Right renal pelvis (tissue), 4 donors: Measurements from ENCODE around the gene TSN. TPM values are rescaled to one million over a fixed set of nuclear protein-coding genes. Genes with fewer than 3 reads are reported as not detected.
"Not testable (repeated sequence)": the region's sequence is repeated elsewhere in the genome, so short reads cannot be mapped to it uniquely, and the experiment has no call there.

Source experiments
- DNase-seq, 4 donors: peaks; one replicate each; pipeline ENCODE4 v3.0.0-alpha.2; 2013; ENCODE audit warnings: low read depth in 4 of 4, low spot score in 3 of 4, missing footprints in 1 of 4
- polyA plus RNA-seq, 4 donors: library from polyadenylated mRNA; unstranded; fragments of 120-200 nt; gene quantifications; one replicate each; pipeline ENCODE4 v1.2.1, GENCODE V29; 2013; ENCODE audit not compliant: insufficient read length in 4 of 4

The TSN gene
- polyA plus RNA-seq, 4 donors = 84.9 to 96.6 (median 91.2) TPM

DNA sequence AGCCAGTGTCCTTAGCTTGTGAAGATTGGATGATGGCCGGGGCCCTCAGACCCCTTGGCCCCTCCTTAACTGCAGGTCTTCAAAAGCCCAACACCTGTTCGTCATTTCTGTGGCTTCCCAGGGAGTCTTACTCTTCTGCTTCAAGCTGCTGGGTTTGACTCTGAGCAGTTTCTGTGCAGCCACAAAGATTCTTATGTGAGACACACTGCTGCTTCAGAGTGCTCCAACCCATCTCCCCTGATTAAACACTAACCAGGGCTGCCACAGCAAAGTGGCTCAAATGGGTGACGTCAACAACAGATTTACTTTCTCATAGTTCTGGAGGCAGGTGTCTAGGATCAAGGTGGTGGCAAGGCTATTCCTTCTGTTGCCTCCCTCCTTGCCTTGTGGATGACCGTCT, 40.8 kb downstream of the TSN start:
- DNase-seq = no peak

GRCh38 chr2:121798617-121799016, 43.2 kb downstream of the TSN start:
- DNase-seq = no peak

DNA sequence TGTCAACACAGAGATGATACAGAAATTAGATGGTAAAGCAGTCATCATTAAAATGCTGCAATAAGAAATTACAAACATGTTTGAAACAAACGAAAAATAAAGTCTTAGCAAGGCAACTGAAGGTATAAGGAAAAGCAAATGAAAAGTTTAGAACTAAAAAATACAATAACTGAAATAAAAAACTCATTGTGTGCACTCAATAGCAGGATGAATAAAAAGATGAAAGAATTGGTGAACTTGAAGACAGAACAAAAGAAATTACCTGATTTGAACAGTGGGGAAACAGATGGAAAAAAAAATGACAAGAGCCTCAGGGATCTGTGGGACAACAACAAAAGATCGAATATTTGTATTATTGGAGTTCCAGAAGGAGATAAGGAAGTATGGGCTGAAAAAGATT, 46.5 kb downstream of the TSN start:
- DNase-seq = no peak

DNA sequence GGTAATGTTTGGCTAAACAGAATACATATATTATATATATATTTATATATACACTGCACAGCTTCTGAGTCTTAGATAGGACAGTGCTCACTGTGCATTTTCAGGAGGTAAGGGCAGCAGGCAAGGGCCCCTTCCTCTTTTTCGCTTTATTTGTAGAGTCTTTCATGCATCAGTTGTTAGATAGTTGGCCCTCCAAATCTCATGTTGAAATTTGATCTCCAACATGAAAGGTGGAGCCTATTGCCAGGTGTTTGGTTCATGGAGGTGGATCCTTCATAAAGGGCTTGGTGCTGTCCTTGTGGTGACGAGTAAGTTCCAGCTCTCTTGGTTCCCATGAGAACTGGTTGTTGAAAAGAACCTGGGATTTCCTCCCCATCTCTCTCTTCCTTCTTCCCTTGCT, 48.1 kb downstream of the TSN start:
- DNase-seq = no peak

DNA sequence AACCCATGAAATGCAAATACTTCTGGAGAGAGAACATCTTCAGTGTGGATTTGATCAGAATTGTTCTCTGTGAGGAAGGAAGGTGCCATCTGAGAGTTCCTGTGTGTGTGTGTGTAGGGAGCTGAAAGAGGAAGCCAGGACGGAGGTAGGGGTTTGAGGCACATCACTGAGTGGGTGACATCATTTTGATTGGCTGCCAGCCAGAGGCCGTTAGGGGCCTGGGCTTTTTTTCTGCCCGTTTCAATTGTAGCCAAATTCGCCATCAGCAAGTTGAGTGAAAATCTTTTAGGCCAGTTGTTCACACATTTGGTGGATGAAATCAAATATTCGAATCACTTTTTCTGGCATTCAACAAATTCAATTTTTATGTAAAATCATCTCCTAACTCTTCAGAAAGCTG, 48.9 kb downstream of the TSN start:
- DNase-seq = no peak

DNA sequence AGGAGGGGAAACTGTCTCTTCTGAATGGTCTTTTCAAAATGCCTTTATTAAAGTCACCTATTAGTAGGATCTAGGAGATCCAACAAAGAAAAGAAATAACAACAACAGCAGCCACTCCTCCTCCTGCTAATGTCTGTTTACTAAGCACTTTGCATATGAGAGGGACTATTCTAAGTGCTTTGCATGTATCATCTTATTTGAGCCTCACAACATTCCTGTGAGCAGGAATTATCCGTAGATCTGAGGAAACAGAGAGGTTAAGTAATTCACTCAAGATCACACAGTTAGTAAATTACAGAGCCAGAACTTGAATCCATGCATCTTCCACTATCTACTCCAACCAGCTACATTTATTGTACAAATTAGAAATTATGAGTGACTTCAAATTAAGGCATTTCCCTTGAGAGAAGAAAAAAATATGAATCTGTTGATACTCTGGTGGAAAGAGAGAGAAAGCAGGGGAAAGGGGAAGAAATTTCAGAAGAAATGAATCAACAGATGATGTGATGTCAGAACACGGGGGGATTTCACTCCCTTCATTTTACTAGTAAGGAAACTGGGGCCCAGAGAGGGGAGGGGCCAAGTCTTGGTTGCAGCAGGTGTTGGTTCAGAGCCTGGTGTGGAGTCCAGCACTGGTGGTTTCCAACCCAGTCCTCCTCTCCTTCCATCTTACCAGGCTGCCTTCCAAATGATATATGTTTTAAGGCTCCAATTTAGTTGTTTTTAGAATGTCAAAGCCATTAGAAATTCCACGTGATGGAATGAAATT, 49.7 kb downstream of the TSN start:
- DNase-seq = no peak

GRCh38 chr2:121805766-121806143, 50.3 kb downstream of the TSN start:
- DNase-seq = no peak

GRCh38 chr2:121807771-121808170, 52.3 kb downstream of the TSN start:
- not testable (repeated sequence) for DNase-seq

DNA sequence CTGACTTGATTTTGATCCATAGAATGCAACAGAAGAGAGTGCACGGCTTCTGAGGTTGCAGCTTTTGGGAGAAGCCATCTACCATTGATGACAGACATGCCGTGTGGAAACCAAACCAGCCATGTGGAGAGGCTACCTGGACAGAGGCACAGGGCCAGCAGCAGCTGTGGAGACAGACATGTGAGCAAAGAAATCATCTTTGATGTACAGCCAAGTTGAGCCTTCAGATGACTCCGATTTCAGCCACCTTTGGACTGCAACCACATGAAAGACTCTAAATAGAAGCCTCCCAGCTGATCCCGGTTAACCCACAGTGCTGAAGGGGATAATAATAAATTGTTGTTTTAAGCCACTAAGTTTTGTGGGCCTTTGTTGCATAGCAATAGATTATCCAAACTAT, 54.2 kb downstream of the TSN start:
- DNase-seq = no peak

- DNase-seq = peak; percentile 55 to 67 (median 60)
Measured at GRCh38 chr2:121810959-121811853, 55.8 kb downstream of the TSN start.

GRCh38 chr2:121813083-121813482, 57.6 kb downstream of the TSN start:
- DNase-seq = not testable (repeated sequence)

DNA sequence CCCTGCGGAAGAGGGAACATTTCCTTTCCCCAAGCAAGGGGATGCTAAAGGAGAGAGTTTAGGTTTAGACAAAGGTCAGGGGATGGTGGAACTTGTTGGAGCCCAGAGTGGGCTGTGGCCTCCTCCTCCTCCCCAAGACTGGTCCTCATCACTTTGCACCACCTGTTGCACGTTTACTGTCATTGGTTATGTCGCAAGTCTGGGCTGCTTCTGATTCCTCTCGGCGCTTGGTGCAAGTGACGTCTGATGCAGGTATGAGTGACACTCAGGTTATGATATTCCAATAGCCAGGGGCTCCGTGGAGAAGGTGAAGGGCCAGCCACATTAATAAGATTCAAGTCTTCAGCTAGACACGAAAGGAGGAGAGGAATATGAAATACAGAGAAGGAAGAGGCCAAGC, 59.8 kb downstream of the TSN start:
- no peak for DNase-seq

DNA sequence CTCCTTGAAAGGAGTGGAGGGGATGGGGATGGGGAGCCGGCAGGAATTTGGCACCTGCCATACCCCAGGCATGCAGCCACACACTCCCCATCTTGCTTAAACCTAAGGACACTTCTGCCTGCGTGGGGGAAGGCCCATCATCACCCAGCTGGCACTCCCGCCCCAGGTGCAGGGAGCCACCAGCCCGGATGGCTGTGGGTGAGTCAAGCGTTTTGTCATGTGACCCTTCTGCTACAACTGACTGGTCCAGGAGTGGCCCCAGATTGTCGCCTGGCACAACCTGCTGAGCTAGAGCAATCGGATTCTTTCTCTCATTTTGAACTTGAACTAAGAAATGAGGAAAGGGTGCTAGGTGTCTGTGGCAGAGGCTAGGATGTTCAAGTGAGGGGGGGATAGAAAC, 61.3 kb downstream of the TSN start:
- DNase-seq = no peak

DNA sequence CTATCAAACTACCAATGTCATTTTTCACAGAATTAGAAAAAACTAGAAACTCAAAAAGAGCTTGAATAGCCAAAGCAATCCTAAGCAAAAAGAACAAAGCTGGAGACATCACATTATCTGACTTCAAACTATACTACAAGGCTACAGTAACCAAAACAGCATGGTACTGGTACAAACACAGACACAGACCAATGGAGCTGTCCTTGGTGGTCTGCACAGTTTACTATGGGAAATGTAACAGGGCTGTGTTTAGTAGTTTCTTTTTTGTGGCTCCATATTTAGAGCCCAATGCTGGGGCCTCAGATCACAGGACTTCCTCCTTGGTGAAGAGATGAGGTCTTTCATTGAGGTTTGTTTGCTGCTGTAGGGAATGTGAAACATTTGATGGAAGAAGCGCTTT, 61.9 kb downstream of the TSN start:
- not testable (repeated sequence) for DNase-seq

Other genes with a start within 250 kb of the TSN start
- under 1 TPM in 1 of 4 donors, not detected in 3; 0.73 TPM for gene RNU4ATAC, start 224.8 kb upstream of the TSN start, polyA plus RNA-seq
- 10 to 100 TPM; 39.3 to 48.7 (median 43.9) TPM for gene CLASP1, start 106.2 kb upstream of the TSN start, polyA plus RNA-seq
- gene NIFK, start 18.8 kb upstream of the TSN start, polyA plus RNA-seq = 10 to 100 TPM; 60.4 to 72.1 (median 69.6) TPM